Thymus (tissue), 11 donors: ENCODE measurements around the gene HECW1. TPM values are rescaled to one million over a fixed set of nuclear protein-coding genes. Genes with fewer than 3 reads are reported as not detected.

Source experiments
- DNase-seq, 9 donors: peaks; one replicate each; pipeline ENCODE4 v3.0.0-alpha.2; 2013; ENCODE audit warnings: low spot score in 9 of 9, low read depth in 6 of 9, missing footprints in 1 of 9
- H3K27ac ChIP-seq, 2 donors: one replicate each; pipeline ENCODE4 v1.5.1; 2013; ENCODE audit warnings: control low read depth in 1 of 2, low read depth in 1 of 2, low read length in 1 of 2, mild to moderate bottlenecking in 1 of 2, moderate library complexity in 1 of 2
- H3K27me3 ChIP-seq, 2 donors: one replicate each; pipeline ENCODE4 v1.5.1; 2013; ENCODE audit warnings: low read length in 1 of 2; ENCODE audit not compliant: control insufficient read depth in 2 of 2, insufficient read depth in 1 of 2
- H3K36me3 ChIP-seq, 2 donors: one replicate each; pipeline ENCODE4 v1.5.1; 2013; ENCODE audit warnings: low read length in 1 of 2, mild to moderate bottlenecking in 1 of 2, moderate library complexity in 1 of 2; ENCODE audit not compliant: control insufficient read depth in 2 of 2, insufficient read depth in 2 of 2
- H3K4me1 ChIP-seq, 2 donors: one replicate each; pipeline ENCODE4 v1.5.1; 2013; ENCODE audit warnings: low read length in 2 of 2; ENCODE audit not compliant: control insufficient read depth in 2 of 2, insufficient read depth in 2 of 2
- H3K4me3 ChIP-seq, 2 donors: one replicate each; pipeline ENCODE4 v1.5.1; 2013; ENCODE audit warnings: low read length in 2 of 2, control low read depth in 1 of 2, mild to moderate bottlenecking in 1 of 2
- H3K9me3 ChIP-seq, 2 donors: one replicate each; pipeline ENCODE4 v1.5.1; 2013; ENCODE audit warnings: low read length in 1 of 2, mild to moderate bottlenecking in 1 of 2; ENCODE audit not compliant: control insufficient read depth in 2 of 2, insufficient read depth in 1 of 2
- WGBS: extraction: QIAGEN DNeasy Blood & Tissue Kit; methylation state at CpG from one replicate; pipeline ENCODE4 v1.1.7; 2013; 5-methylcytosine and 5-hydroxymethylcytosine counted together
- polyA plus RNA-seq: library from polyadenylated mRNA; stranded (reverse); fragments of 200-250 nt; gene quantifications from one replicate; pipeline ENCODE4 v1.2.3, GENCODE V29; 2013
- total RNA-seq: library from RNA; stranded (reverse); fragments of 120-200 nt; gene quantifications from one replicate; pipeline ENCODE4 v1.2.4, GENCODE V29; 2013
- donor health status: healthy.

HECW1 gene
- total and polyA plus RNA-seq, 2 donors, result 0.05 to 0.23 TPM

- Histone ChIP-seq H3K4me3 (no peak overlapping the region), H3K27ac (no peak overlapping the region), H3K4me1 (no peaks in the 10 kb centered on the region), H3K36me3 (no peaks in the 10 kb centered on the region), H3K27me3 (no peaks in the 10 kb centered on the region), H3K9me3 (no peaks in the 10 kb centered on the region)
- no peak for DNase-seq
Observed at GRCh38 chr7:43247757-43248156, 135.3 kb downstream of the HECW1 start.

GRCh38 chr7:43248553-43248952 lies 136.1 kb downstream of the HECW1 start:
- WGBS, result 88% methylated on average over 4 of the region's 4 CpGs
- DNase-seq, result no peak
- Histone ChIP-seq H3K9me3 (no peaks in the 10 kb centered on the region), H3K36me3 (no peaks in the 10 kb centered on the region), H3K4me3 (no peak overlapping the region), H3K4me1 (no peaks in the 10 kb centered on the region), H3K27me3 (no peaks in the 10 kb centered on the region), H3K27ac (no peak overlapping the region)

GRCh38 chr7:43248961-43249822 lies 136.7 kb downstream of the HECW1 start:
- Histone ChIP-seq H3K36me3 (no peaks in the 10 kb centered on the region), H3K4me3 (no peak overlapping the region), H3K9me3 (no peaks in the 10 kb centered on the region), H3K4me1 (no peaks in the 10 kb centered on the region), H3K27me3 (no peaks in the 10 kb centered on the region), H3K27ac (no peak overlapping the region)
- no peak for DNase-seq
- 93% methylated on average over 29 of the region's 29 CpGs for WGBS

- Histone ChIP-seq H3K4me3 (no peak overlapping the region), H3K9me3 (no peaks in the 10 kb centered on the region), H3K27me3 (no peaks in the 10 kb centered on the region), H3K36me3 (no peaks in the 10 kb centered on the region), H3K27ac (no peak overlapping the region), H3K4me1 (no peaks in the 10 kb centered on the region)
- DNase-seq, result no peak
- 93% methylated on average over 9 of the region's 9 CpGs for WGBS
Observed at GRCh38 chr7:43249823-43250145, 137.3 kb downstream of the HECW1 start.

GRCh38 chr7:43260980-43261878 lies 148.8 kb downstream of the HECW1 start:
- WGBS, result 31% methylated on average over 8 of the region's 8 CpGs
- Histone ChIP-seq H3K4me3 (no peak overlapping the region), H3K9me3 (no peaks in the 10 kb centered on the region), H3K36me3 (no peaks in the 10 kb centered on the region), H3K27ac (no peak overlapping the region), H3K4me1 (no peaks in the 10 kb centered on the region), H3K27me3 (no peaks in the 10 kb centered on the region)
- peak; percentile 19 to 69 (median 42) for DNase-seq

- Histone ChIP-seq H3K27ac (no peak overlapping the region), H3K4me1 (no peaks in the 10 kb centered on the region), H3K36me3 (no peaks in the 10 kb centered on the region), H3K27me3 (no peaks in the 10 kb centered on the region), H3K9me3 (no peaks in the 10 kb centered on the region), H3K4me3 (no peak overlapping the region)
- no peak for DNase-seq
- WGBS, result 94% methylated on average over 3 of the region's 3 CpGs
Observed at GRCh38 chr7:43265139-43265538, 152.7 kb downstream of the HECW1 start.

- H3K36me3 ChIP-seq, result no peaks in the 10 kb centered on the region
- no peak overlapping the region for H3K27ac ChIP-seq
- no peak for DNase-seq
- no peaks in the 10 kb centered on the region for H3K27me3 ChIP-seq
- no peaks in the 10 kb centered on the region for H3K9me3 ChIP-seq
- WGBS, result 98% methylated on average over 36 of the region's 36 CpGs
- H3K4me1 ChIP-seq, result no peaks in the 10 kb centered on the region
- no peak overlapping the region for H3K4me3 ChIP-seq
Observed at GRCh38 chr7:43273939-43274719, 161.7 kb downstream of the HECW1 start.

GRCh38 chr7:43274752-43275151 lies 162.3 kb downstream of the HECW1 start:
- Histone ChIP-seq H3K27ac (no peak overlapping the region), H3K36me3 (no peaks in the 10 kb centered on the region), H3K4me3 (no peak overlapping the region), H3K27me3 (no peaks in the 10 kb centered on the region), H3K9me3 (no peaks in the 10 kb centered on the region), H3K4me1 (no peaks in the 10 kb centered on the region)
- no peak for DNase-seq
- 93% methylated on average over 3 of the region's 3 CpGs for WGBS

GRCh38 chr7:43276547-43276946 lies 164.1 kb downstream of the HECW1 start:
- Histone ChIP-seq H3K27me3 (peaks cover 0 to 2% of the 10 kb centered on the region in 2 donors), H3K9me3 (no peaks in the 10 kb centered on the region), H3K27ac (no peak overlapping the region), H3K36me3 (no peaks in the 10 kb centered on the region), H3K4me3 (no peak overlapping the region), H3K4me1 (no peaks in the 10 kb centered on the region)
- WGBS, result 65% methylated on average over 5 of the region's 5 CpGs
- no peak for DNase-seq
